Measurements from ENCODE around the gene TUBA8. TPM values are rescaled to one million over a fixed set of nuclear protein-coding genes. Genes with fewer than 3 reads are reported as not detected.

The TUBA8 gene
- total RNA-seq, 1 experiment from 2014 or later, result 1.3 TPM

DNA sequence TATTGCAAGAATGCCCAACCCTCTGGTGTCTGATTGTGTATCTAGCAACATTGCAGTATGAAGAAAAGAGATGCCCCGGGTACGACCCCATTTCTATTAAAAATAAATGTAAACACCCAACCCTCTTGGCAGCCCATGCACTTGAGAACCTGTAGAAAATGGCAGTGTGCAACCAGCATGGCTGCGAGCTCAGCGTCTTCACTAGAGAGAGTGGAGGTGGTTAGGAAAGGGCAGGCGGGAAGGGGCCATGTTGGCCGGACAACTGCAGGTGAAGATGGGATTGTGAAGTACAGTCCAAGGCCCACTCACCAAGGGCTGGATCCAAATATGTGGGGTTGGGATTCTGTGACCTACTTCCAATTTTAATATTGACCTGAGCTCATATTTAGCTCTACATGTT, 16.9 kb upstream of the TUBA8 start:
- peaks cover 4% of the 10 kb centered on the region; the same call in 1 of the 2 replicates for H3K4me1 ChIP-seq (ENCODE audit: control insufficient read depth, insufficient read depth, low read length)
- TF ChIP-seq SIN3A (IDR thresholded peaks at IDR 0.05; ENCODE audit: borderline replicate concordance, insufficient read depth, low read depth, low read length) (no peak), CTCF (IDR thresholded peaks at IDR 0.05) (no peak), TCF7L2 (IDR thresholded peaks at IDR 0.05; ENCODE audit: low read depth, low read length) (no peak), POLR2AphosphoS5 (IDR thresholded peaks at IDR 0.05; ENCODE audit: low read depth, low read length) (no peak)
- TF ChIP-seq, protein P1, sequence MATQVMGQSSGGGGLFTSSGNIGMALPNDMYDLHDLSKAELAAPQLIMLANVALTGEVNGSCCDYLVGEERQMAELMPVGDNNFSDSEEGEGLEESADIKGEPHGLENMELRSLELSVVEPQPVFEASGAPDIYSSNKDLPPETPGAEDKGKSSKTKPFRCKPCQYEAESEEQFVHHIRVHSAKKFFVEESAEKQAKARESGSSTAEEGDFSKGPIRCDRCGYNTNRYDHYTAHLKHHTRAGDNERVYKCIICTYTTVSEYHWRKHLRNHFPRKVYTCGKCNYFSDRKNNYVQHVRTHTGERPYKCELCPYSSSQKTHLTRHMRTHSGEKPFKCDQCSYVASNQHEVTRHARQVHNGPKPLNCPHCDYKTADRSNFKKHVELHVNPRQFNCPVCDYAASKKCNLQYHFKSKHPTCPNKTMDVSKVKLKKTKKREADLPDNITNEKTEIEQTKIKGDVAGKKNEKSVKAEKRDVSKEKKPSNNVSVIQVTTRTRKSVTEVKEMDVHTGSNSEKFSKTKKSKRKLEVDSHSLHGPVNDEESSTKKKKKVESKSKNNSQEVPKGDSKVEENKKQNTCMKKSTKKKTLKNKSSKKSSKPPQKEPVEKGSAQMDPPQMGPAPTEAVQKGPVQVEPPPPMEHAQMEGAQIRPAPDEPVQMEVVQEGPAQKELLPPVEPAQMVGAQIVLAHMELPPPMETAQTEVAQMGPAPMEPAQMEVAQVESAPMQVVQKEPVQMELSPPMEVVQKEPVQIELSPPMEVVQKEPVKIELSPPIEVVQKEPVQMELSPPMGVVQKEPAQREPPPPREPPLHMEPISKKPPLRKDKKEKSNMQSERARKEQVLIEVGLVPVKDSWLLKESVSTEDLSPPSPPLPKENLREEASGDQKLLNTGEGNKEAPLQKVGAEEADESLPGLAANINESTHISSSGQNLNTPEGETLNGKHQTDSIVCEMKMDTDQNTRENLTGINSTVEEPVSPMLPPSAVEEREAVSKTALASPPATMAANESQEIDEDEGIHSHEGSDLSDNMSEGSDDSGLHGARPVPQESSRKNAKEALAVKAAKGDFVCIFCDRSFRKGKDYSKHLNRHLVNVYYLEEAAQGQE (IDR thresholded peaks at IDR 0.05; ENCODE audit: insufficient read depth in 1 of 2, low read depth in 2 of 2, low read length in 1 of 2), result no peak
- H3K4me3 ChIP-seq (ENCODE audit: low read depth in 2 of 2, low read length in 2 of 2), result no peak overlapping the region
- intact Hi-C loops (cut with micrococcal nuclease; ENCODE audit: unreplicated experiment), result no loop called here
- ChIA-PET CTCF (no interaction called here), POLR2A (interaction anchor here (0.7 kb wide), 1 partner anchor 397 kb away, joined by 4 read pairs; no protein-coding TSS in a partner anchor)
- no peaks in the 10 kb centered on the region for H3K9me3 ChIP-seq (ENCODE audit: control insufficient read depth, insufficient read depth, low read depth, low read length)
- in situ Hi-C loops (cut with HindIII; ENCODE audit: low pct_unique_long_range_greater_than_20kb, low sequenced_read_pairs), result no loop called here
- no peaks in the 10 kb centered on the region for H3K36me3 ChIP-seq (ENCODE audit: control insufficient read depth, insufficient read depth, low read length)
- no peak for ATAC-seq
- no peak for DNase-seq (ENCODE audit: low read depth, low spot score)
- no TSS peak for BruUV-seq (replicated peaks)
- no peaks in the 10 kb centered on the region for H3K27me3 ChIP-seq (ENCODE audit: control insufficient read depth, insufficient read depth, low read length)
- H3K27ac ChIP-seq (ENCODE audit: low read length), result no peak overlapping the region

- no peak for ATAC-seq
- peaks cover 4% of the 10 kb centered on the region; the same call in 1 of the 2 replicates for H3K4me1 ChIP-seq (ENCODE audit: control insufficient read depth, insufficient read depth, low read length)
- no peaks in the 10 kb centered on the region for H3K36me3 ChIP-seq (ENCODE audit: control insufficient read depth, insufficient read depth, low read length)
Measured at GRCh38 chr22:18095101-18095805, 15.4 kb upstream of the TUBA8 start.

More at GRCh38 chr22:18095101-18095805, 15.4 kb upstream of the TUBA8 start:
- Histone ChIP-seq H3K27me3 (ENCODE audit: control insufficient read depth, insufficient read depth, low read length) (no peaks in the 10 kb centered on the region), H3K4me3 (ENCODE audit: low read depth in 2 of 2, low read length in 2 of 2) (no peak overlapping the region), H3K9me3 (ENCODE audit: control insufficient read depth, insufficient read depth, low read depth, low read length) (no peaks in the 10 kb centered on the region), H3K27ac (ENCODE audit: low read length) (no peak overlapping the region)
- BruUV-seq (replicated peaks), result no TSS peak
- ChIA-PET POLR2A (no interaction called here), CTCF (no interaction called here)
- TF ChIP-seq TCF7L2 (IDR thresholded peaks at IDR 0.05; ENCODE audit: low read depth, low read length) (no peak), SIN3A (IDR thresholded peaks at IDR 0.05; ENCODE audit: borderline replicate concordance, insufficient read depth, low read depth, low read length) (no peak), POLR2AphosphoS5 (IDR thresholded peaks at IDR 0.05; ENCODE audit: low read depth, low read length) (no peak), CTCF (IDR thresholded peaks at IDR 0.05) (no peak)
- TF ChIP-seq, protein P1 (IDR thresholded peaks at IDR 0.05; ENCODE audit: insufficient read depth in 1 of 2, low read depth in 2 of 2, low read length in 1 of 2), result no peak
- no peak for DNase-seq (ENCODE audit: low read depth, low spot score)
- in situ Hi-C loops (cut with HindIII; ENCODE audit: low pct_unique_long_range_greater_than_20kb, low sequenced_read_pairs), result no loop called here
- intact Hi-C loops (cut with micrococcal nuclease; ENCODE audit: unreplicated experiment), result no loop called here
